ENCODE results near the gene SRPK2. TPM values are rescaled to one million over a fixed set of nuclear protein-coding genes. Genes with fewer than 3 reads are reported as not detected.

Gene SRPK2
- total RNA-seq, 2 donors from 2014 or later, result 26.5 to 31.1 TPM

GRCh38 chr7:105246679-105247078 is 142.0 kb downstream of the SRPK2 start:
- no peaks in the 10 kb centered on the region for H3K9me3 ChIP-seq
- H3K27ac ChIP-seq, result no peak overlapping the region

GRCh38 chr7:105246256-105246655 is 142.5 kb downstream of the SRPK2 start:
- no peaks in the 10 kb centered on the region for H3K36me3 ChIP-seq
- peaks cover 12 to 18% of the 10 kb centered on the region in 2 donors for H3K4me1 ChIP-seq (ENCODE audit: control insufficient read depth in 1 of 2, low read depth in 2 of 2)
- no peaks in the 10 kb centered on the region for H3K27me3 ChIP-seq (replicated peaks; ENCODE audit: insufficient read depth)
- DNase-seq (ENCODE audit: low spot score) (no peak), ATAC-seq (ENCODE audit: insufficient number of reproducible peaks, low FRiP score, low read depth) (no peak)
- no peak overlapping the region for H3K4me3 ChIP-seq
- no peaks in the 10 kb centered on the region for H3K9me3 ChIP-seq
- TF ChIP-seq CTCF (IDR thresholded peaks at IDR 0.05), result no peak
- no peak overlapping the region for H3K27ac ChIP-seq

More at GRCh38 chr7:105246679-105247078, 142.0 kb downstream of the SRPK2 start:
- Histone ChIP-seq H3K4me1 (ENCODE audit: control insufficient read depth in 1 of 2, low read depth in 2 of 2) (peaks cover 10 to 18% of the 10 kb centered on the region in 2 donors), H3K27me3 (replicated peaks; ENCODE audit: insufficient read depth) (no peaks in the 10 kb centered on the region), H3K36me3 (no peaks in the 10 kb centered on the region), H3K4me3 (no peak overlapping the region)
- no peak for TF ChIP-seq CTCF (IDR thresholded peaks at IDR 0.05)
- DNase-seq (ENCODE audit: low spot score) (no peak), ATAC-seq (ENCODE audit: insufficient number of reproducible peaks, low FRiP score, low read depth) (no peak)

GRCh38 chr7:105245398-105246114 is 143.2 kb downstream of the SRPK2 start:
- DNase-seq (ENCODE audit: low spot score), result no peak

GRCh38 chr7:105244594-105244993 is 144.1 kb downstream of the SRPK2 start:
- Histone ChIP-seq H3K4me1 (ENCODE audit: control insufficient read depth in 1 of 2, low read depth in 2 of 2) (peaks cover 9 to 12% of the 10 kb centered on the region in 2 donors), H3K27me3 (replicated peaks; ENCODE audit: insufficient read depth) (no peaks in the 10 kb centered on the region), H3K27ac (no peak overlapping the region), H3K36me3 (no peaks in the 10 kb centered on the region), H3K4me3 (no peak overlapping the region), H3K9me3 (no peaks in the 10 kb centered on the region)
- DNase-seq (ENCODE audit: low spot score), result no peak
- ATAC-seq (ENCODE audit: insufficient number of reproducible peaks, low FRiP score, low read depth), result no peak
- TF ChIP-seq CTCF (IDR thresholded peaks at IDR 0.05), result no peak

More at GRCh38 chr7:105245398-105246114, 143.2 kb downstream of the SRPK2 start:
- H3K4me3 ChIP-seq, result no peak overlapping the region
- H3K27ac ChIP-seq, result no peak overlapping the region
- no peak for ATAC-seq (ENCODE audit: insufficient number of reproducible peaks, low FRiP score, low read depth)
- no peaks in the 10 kb centered on the region for H3K9me3 ChIP-seq
- no peaks in the 10 kb centered on the region for H3K36me3 ChIP-seq
- H3K4me1 ChIP-seq (ENCODE audit: control insufficient read depth in 1 of 2, low read depth in 2 of 2), result peaks cover 12 to 16% of the 10 kb centered on the region in 2 donors
- no peaks in the 10 kb centered on the region for H3K27me3 ChIP-seq (replicated peaks; ENCODE audit: insufficient read depth)
- TF ChIP-seq CTCF (IDR thresholded peaks at IDR 0.05), result no peak

GRCh38 chr7:105241198-105241597 is 147.5 kb downstream of the SRPK2 start:
- no peak for DNase-seq (ENCODE audit: low spot score)
- no peak for ATAC-seq (ENCODE audit: insufficient number of reproducible peaks, low FRiP score, low read depth)
- no peak for TF ChIP-seq CTCF (IDR thresholded peaks at IDR 0.05)
- Histone ChIP-seq H3K4me3 (no peak overlapping the region), H3K27me3 (replicated peaks; ENCODE audit: insufficient read depth) (no peaks in the 10 kb centered on the region), H3K36me3 (no peaks in the 10 kb centered on the region), H3K4me1 (ENCODE audit: control insufficient read depth in 1 of 2, low read depth in 2 of 2) (peaks cover 2 to 11% of the 10 kb centered on the region in 2 donors), H3K27ac (no peak overlapping the region), H3K9me3 (no peaks in the 10 kb centered on the region)

Data from thoracic aorta (tissue), 2 donors.